GM11168 (cell line): ENCODE data around the gene SLC7A14.
"Not testable (repeated sequence)": the region's sequence is repeated elsewhere in the genome, so short reads cannot be mapped to it uniquely, and the experiment has no call there.

ENCODE experiments used
- in situ Hi-C: fragments of 300-500 bp; cut with MboI; formaldehyde crosslinking; loops from one replicate; pipeline ENCODE4 v1.12.0; 2022; ENCODE audit warnings: low sequenced_read_pairs; ENCODE audit not compliant: unreplicated experiment

The SLC7A14 gene

GRCh38 chr3:170598091-170598502, 12.2 kb upstream of the SLC7A14 start:
- in situ Hi-C loops = no loop called here

GRCh38 chr3:170594528-170594927, 8.7 kb upstream of the SLC7A14 start:
- in situ Hi-C loops = no loop called here

DNA sequence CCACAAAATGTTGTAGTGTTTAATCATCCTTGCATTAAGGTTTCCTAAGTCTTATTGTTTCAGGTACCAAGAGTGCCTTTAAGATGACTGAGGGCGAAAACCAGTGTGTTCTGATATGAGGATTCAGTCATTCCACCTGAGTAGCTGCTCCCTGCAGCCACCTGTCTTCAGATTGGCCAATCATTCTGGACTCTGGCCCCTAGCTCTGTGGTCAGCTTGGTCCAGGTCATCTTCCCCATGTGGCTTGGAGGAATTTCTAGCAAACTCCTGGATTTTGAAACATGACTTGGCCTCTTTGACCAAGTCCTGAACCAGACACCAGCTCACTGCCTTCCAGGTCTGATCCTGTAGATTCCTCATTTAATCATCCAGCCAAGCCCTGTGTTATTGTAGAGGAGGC, 7.8 kb upstream of the SLC7A14 start:
- in situ Hi-C loops = no loop called here

- in situ Hi-C loops = no loop called here
Observed at GRCh38 chr3:170589113-170589512, 3.2 kb upstream of the SLC7A14 start.

DNA sequence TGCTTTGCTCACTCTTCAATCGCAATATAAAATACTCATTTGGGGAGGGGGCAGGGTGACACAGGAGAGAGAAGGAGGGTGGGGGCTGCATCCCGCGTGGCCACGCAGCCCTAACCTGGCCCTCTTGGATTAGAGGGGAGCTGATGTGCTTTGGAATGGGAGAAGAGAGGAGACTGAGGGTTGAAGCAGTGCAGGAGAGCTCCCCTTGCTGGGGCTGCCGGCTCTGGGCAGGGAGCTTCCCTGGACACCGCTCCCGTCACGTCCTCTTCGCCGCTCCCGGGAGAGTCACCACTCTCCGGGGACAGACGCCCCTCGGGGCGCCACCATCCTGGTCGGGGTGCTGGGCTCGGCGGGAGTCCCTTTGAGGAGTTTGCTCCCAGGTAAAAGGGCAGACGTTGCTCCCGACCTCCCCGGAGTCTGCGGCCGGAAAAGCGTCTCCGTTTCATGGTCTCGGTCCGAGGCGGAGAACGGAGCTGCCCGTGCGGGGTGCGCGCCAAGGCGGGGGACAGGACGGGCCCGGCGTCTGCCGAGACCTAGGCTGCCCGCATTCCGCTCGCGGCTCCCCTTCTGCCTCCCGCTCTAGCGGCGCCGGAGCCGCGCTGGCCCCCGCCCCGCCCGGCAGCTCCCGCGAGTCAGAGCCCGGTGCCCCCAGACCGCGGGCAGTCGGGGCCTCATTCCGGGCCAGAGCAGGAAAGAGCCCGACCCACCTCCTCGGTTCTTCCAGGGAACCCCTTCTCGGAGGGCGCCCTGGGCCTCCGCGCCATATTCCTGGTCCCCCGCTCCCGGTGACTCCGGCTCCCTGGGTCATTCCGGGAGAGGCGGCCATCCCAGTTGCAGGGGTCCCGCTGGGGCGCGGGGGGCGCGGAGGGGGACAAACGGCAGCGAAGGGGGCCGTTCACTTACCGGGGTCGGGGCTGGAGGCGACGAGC, 603 bp downstream of the SLC7A14 start:
- in situ Hi-C loops = no loop called here

DNA sequence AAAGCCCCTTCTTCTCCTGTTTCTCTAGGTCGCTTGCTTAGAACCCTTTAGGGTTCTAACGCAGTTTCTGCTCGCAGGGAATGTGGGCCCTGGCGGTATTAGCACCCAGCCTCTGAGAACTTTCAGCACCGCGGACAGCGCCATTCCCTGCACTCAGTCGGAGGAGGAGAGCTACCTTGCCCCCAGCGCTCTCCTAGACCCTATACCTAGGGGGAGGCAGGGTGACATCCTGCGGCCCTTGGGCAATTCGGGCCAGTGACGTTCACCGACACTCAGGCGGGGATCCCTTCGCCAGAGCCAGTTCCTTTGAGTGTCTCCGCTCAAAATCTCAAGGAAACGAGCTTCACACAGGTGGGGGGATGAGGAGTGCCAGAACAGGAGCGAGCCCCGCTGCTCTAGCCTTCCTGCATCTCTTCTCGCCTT, 1.3 kb downstream of the SLC7A14 start:
- in situ Hi-C loops = no loop called here

- in situ Hi-C loops = no loop called here
Observed at GRCh38 chr3:170579646-170580045, 6.2 kb downstream of the SLC7A14 start.

- in situ Hi-C loops = no loop called here
Observed at GRCh38 chr3:170572665-170573253, 13.1 kb downstream of the SLC7A14 start.

DNA sequence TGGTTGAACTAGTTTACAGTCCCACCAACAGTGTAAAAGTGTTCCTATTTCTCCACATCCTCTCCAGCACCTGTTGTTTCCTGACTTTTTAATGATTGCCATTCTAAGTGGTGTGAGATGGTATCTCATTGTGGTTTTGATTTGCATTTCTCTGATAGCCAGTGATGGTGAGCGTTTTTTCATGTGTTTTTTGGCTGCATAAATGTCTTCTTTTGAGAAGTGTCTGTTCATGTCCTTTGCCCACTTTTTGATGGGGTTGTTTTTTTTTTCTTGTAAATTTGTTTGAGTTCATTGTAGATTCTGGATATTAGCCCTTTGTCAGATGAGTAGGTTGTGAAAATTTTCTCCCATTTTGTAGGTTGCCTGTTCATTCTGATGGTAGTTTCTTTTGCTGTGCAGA, 18.3 kb downstream of the SLC7A14 start:
- in situ Hi-C loops = not testable (repeated sequence)

GRCh38 chr3:170566413-170566812, 19.5 kb downstream of the SLC7A14 start:
- in situ Hi-C loops = no loop called here

GRCh38 chr3:170565495-170565894, 20.4 kb downstream of the SLC7A14 start:
- in situ Hi-C loops = no loop called here

DNA sequence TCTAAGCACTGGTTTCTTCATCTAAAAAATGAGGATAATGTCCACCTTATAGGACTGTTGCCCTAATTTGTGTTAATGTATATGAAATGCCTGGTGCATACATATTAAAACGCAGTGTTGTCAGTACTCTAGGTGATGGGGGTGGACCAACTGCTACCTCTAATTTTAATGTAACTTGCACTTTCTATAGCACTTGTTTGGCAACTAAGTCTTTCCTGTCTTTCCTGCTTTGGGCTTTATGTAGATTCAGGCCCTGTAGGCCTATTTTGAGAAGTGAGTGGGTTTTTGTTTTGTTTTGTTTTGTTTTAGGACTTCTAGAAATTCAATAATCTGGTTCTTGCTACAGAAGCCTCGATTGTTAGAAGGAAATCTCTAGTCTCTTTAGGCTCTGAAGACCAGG, 21.2 kb downstream of the SLC7A14 start:
- in situ Hi-C loops = no loop called here

- in situ Hi-C loops = no loop called here
Observed at GRCh38 chr3:170563712-170564423, 22.0 kb downstream of the SLC7A14 start.

GRCh38 chr3:170562080-170562479, 23.8 kb downstream of the SLC7A14 start:
- in situ Hi-C loops = no loop called here

DNA sequence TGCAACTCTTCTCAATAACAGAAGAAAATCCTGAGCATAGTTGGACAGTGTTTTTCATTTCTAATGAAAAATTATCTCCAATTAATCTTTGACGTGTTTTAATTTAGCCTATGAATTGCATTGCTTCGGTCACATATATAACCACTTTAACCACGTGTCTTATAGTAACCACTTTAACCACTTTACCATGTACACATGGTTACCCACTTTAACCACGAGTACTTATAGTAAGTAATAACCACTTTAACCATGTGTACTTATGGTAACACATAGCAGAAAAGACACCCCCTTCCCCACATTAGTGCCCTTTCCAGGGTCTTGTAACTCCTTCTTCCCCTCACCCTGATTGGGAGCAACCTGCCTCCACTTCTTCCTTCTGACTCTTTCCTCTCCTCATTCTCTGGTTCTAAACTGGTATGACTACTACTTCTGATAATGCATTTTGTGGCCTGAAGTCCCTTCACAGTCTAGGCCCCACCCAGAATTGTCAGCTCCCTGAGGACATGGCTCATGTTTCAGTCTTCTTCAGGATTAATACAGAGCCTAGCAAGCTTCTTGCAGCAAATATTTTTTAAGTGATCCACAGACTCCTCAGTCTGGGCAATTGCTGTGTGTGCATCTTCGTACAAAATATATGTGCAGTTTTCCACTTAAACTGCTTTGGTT, 25.0 kb downstream of the SLC7A14 start:
- in situ Hi-C loops = no loop called here

DNA sequence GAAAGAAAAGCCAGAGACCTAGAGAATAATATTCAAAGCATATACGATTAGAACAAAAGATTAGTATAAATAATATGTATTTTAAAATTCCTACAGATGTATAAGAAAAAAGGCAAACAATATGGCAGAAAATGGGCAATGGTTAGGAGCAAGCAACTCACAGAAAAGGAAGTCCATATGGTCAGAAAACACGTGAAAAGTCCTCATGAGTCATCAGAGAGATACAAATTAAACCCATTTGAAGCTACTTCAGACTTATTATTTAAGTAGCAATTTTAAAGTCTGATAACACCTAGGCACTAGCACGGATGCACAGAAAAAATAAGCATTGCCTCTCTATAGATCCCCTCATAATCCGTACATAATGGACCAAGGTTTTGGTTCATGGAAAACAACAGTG, 25.6 kb downstream of the SLC7A14 start:
- in situ Hi-C loops = no loop called here

- in situ Hi-C loops = no loop called here
Observed at GRCh38 chr3:170558427-170558826, 27.4 kb downstream of the SLC7A14 start.

GRCh38 chr3:170555329-170555728, 30.5 kb downstream of the SLC7A14 start:
- in situ Hi-C loops = no loop called here

- in situ Hi-C loops = no loop called here
Observed at GRCh38 chr3:170553788-170554757, 31.8 kb downstream of the SLC7A14 start.
